Measurements from ENCODE around the gene ZNF784. TPM values are rescaled to one million over a fixed set of nuclear protein-coding genes. Genes with fewer than 3 reads are reported as not detected.
A peak's percentile ranks its signal among the peaks of the same experiment; 100 is the strongest.

ZNF784 gene
- total RNA-seq, 2 experiments from 2014 or later: 3.6 to 3.7 TPM

- ChIA-PET CTCF (no interaction called here), POLR2A (interaction anchor here (1.2 to 1.8 kb wide), 2 partner anchors 8 to 10 kb away, joined by 3 to 4 read pairs; no protein-coding TSS in a partner anchor)
- Mint-ChIP-seq H3K4me3 (no peak overlapping the region), H3K9me3 (peaks cover 2% of the 10 kb centered on the region), H3K4me1 (ENCODE audit: low read depth) (peaks cover 10% of the 10 kb centered on the region), H3K27ac (no peak overlapping the region), H3K27me3 (no peaks in the 10 kb centered on the region), H3K36me3 (ENCODE audit: low read depth) (peaks cover 43% of the 10 kb centered on the region)
- intact Hi-C loops (cut with micrococcal nuclease): no loop called here
- TF ChIP-seq, protein P1, sequence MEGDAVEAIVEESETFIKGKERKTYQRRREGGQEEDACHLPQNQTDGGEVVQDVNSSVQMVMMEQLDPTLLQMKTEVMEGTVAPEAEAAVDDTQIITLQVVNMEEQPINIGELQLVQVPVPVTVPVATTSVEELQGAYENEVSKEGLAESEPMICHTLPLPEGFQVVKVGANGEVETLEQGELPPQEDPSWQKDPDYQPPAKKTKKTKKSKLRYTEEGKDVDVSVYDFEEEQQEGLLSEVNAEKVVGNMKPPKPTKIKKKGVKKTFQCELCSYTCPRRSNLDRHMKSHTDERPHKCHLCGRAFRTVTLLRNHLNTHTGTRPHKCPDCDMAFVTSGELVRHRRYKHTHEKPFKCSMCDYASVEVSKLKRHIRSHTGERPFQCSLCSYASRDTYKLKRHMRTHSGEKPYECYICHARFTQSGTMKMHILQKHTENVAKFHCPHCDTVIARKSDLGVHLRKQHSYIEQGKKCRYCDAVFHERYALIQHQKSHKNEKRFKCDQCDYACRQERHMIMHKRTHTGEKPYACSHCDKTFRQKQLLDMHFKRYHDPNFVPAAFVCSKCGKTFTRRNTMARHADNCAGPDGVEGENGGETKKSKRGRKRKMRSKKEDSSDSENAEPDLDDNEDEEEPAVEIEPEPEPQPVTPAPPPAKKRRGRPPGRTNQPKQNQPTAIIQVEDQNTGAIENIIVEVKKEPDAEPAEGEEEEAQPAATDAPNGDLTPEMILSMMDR (IDR thresholded peaks at IDR 0.05): no peak
- ATAC-seq (no peak), DNase-seq (no peak)
Measured at GRCh38 chr19:55594996-55595545, 29.3 kb downstream of the ZNF784 start.

DNA sequence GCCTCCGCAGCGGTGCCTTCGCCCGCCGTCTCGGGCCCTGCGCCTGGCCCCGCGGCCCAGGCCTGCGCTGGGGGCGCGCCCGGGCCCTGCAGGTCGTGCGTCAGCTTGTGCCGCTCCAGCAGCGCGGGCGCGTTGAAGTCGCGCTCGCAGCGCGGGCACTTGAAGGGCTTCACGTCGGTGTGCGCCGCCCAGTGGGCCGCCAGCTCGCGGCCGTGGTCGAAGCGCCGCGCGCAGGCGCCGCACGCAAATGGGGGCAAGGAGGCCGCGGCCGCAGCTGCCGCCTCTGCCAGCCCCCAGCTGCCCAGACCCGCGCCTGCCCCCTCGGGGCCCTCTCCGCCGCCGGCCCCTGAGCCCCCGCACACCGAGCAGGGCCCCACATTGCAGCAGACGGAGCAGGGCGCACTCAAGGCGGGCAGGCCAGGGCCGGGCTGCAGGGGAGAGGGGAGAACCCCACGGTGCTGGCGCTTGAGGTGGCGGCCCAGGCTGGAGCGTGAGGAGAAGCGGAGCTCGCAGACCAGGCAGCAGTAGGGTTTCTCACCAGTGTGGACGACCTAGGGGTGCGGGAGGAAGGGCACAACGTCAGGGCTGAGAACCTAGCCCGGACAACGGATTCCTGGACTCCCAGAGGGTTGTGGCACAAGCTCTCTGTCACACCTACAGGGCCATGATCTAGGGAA, 31.1 kb downstream of the ZNF784 start:
- intact Hi-C loops (cut with micrococcal nuclease): no loop called here
- H3K27me3 Mint-ChIP-seq: no peaks in the 10 kb centered on the region
- H3K36me3 Mint-ChIP-seq (ENCODE audit: low read depth): peaks cover 38% of the 10 kb centered on the region
- TF ChIP-seq, protein P1 (IDR thresholded peaks at IDR 0.05): no peak
- H3K27ac Mint-ChIP-seq: no peak overlapping the region
- no peak overlapping the region for H3K4me3 Mint-ChIP-seq
- ATAC-seq: no peak
- ChIA-PET POLR2A (no interaction called here), CTCF (no interaction called here)
- peaks cover 5% of the 10 kb centered on the region for H3K4me1 Mint-ChIP-seq (ENCODE audit: low read depth)
- DNase-seq: no peak
- peaks cover 2% of the 10 kb centered on the region for H3K9me3 Mint-ChIP-seq

GRCh38 chr19:55592391-55593090, 31.8 kb downstream of the ZNF784 start:
- H3K36me3 Mint-ChIP-seq (ENCODE audit: low read depth): peaks cover 35% of the 10 kb centered on the region
- H3K27me3 Mint-ChIP-seq: no peaks in the 10 kb centered on the region
- peaks cover 2% of the 10 kb centered on the region for H3K9me3 Mint-ChIP-seq
- no peak overlapping the region for H3K4me3 Mint-ChIP-seq
- intact Hi-C loops (cut with micrococcal nuclease): no loop called here
- CTCF ChIA-PET: no interaction called here
- POLR2A ChIA-PET: no interaction called here
- H3K4me1 Mint-ChIP-seq (ENCODE audit: low read depth): peaks cover 6% of the 10 kb centered on the region
- TF ChIP-seq, protein P1 (IDR thresholded peaks at IDR 0.05): no peak
- no peak for ATAC-seq
- no peak for DNase-seq
- no peak overlapping the region for H3K27ac Mint-ChIP-seq

- Mint-ChIP-seq H3K4me3 (no peak overlapping the region), H3K27me3 (no peaks in the 10 kb centered on the region), H3K9me3 (peaks cover 2% of the 10 kb centered on the region), H3K27ac (no peak overlapping the region), H3K36me3 (ENCODE audit: low read depth) (peaks cover 30% of the 10 kb centered on the region), H3K4me1 (ENCODE audit: low read depth) (peaks cover 12% of the 10 kb centered on the region)
- DNase-seq (no peak), ATAC-seq (no peak)
- CTCF ChIA-PET: no interaction called here
- intact Hi-C loops (cut with micrococcal nuclease): no loop called here
- POLR2A ChIA-PET: no interaction called here
- TF ChIP-seq, protein P1 (IDR thresholded peaks at IDR 0.05): no peak
Measured at GRCh38 chr19:55591555-55591954, 32.8 kb downstream of the ZNF784 start.

- DNase-seq: peak; percentile 44
- Mint-ChIP-seq H3K4me3 (no peak overlapping the region), H3K27me3 (no peaks in the 10 kb centered on the region), H3K27ac (no peak overlapping the region), H3K9me3 (peaks cover 2% of the 10 kb centered on the region), H3K36me3 (ENCODE audit: low read depth) (peaks cover 20% of the 10 kb centered on the region), H3K4me1 (ENCODE audit: low read depth) (peaks cover 15% of the 10 kb centered on the region)
- no peak for ATAC-seq
- intact Hi-C loops (cut with micrococcal nuclease): no loop called here
- TF ChIP-seq, protein P1 (IDR thresholded peaks at IDR 0.05): no peak
- CTCF ChIA-PET: no interaction called here
- POLR2A ChIA-PET: no interaction called here
Measured at GRCh38 chr19:55590617-55591016, 33.7 kb downstream of the ZNF784 start.

Measured in activated CD8-positive, alpha-beta T cell treated with anti-CD3 and anti-CD28 coated beads for 36 hours (primary cell).